HG02884 (cell line): ENCODE measurements around the gene SKIDA1.

ENCODE experiments used
- ATAC-seq: cut with Tn5 transposase; IDR thresholded peaks from one replicate; pipeline ENCODE4 v1.9.1; 2021; ENCODE audit warnings: mild to moderate bottlenecking, moderate library complexity; ENCODE audit not compliant: unreplicated experiment

The SKIDA1 gene

DNA sequence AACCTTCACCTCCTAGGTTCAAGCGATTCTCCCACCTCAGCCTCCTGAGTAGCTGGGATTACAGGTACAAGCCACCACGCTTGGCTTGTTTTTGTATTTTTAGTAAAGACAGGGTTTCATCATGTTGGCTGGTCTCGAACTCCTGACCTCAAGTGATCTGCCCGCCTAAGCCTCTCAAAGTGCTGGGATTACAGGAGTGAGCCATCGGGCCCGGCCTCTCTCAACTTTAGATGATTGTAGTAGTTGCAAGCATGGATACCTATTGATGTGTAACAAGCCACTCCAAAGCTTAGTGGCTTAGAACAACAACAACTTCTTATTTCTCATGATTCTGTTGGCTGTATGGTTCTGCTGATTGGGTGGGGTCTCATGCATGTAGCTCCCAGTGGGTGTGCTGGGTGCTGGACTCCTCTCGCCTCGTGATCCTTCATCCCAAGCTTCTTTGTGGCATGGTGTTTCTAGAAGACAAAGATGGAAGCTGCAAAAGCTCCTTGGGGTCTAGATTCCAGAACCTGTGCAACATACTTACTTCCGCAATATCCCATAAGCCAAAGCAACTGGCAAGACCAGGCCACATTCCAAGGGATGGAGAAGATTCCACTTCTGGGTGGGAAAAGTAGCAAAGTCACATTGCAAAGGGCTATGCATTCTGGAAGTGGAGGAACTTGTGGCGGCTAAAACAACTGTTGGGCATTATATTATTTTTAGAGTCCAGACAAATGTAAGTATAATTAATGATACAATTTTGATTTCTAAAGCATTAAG, 37.9 kb downstream of the SKIDA1 start:
- no peak for ATAC-seq

DNA sequence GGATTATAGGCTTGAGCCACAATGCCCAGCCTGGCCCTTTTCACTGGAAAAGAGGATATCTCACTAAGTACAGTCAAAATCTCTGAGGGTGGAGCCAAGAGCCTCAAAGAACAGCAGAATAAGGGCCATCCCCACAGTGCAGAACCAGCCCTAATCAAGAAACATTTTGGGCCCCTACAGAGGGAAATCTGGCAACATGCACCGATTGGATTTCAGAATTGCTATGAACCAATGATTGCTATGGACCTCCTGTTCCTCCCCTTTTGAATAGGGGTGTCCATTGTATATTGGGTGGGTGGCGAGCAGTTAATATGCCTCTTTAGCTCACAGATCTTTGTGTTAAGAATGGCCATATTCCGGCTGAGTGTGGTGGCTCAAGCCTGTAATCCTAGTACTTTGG, 42.7 kb downstream of the SKIDA1 start:
- ATAC-seq = no peak

DNA sequence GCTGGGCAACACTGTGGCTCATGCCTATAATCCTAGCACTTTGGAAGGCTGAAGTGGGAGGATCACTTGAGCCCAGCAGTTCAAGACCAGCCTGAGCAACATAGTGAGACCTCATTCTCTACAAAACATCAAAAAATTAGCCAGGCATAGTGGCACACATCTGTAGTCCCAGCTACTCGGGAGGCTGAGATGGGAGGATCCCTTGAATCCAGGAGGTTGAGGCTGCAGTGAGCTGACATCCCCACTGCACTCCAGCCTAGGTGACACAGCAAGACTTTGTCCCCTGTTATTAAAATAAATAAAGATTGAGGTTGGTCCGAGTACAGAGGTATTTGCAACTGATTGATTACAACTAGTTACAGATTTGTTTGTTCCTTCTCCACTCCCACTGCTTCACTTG, 44.1 kb downstream of the SKIDA1 start:
- no peak for ATAC-seq

DNA sequence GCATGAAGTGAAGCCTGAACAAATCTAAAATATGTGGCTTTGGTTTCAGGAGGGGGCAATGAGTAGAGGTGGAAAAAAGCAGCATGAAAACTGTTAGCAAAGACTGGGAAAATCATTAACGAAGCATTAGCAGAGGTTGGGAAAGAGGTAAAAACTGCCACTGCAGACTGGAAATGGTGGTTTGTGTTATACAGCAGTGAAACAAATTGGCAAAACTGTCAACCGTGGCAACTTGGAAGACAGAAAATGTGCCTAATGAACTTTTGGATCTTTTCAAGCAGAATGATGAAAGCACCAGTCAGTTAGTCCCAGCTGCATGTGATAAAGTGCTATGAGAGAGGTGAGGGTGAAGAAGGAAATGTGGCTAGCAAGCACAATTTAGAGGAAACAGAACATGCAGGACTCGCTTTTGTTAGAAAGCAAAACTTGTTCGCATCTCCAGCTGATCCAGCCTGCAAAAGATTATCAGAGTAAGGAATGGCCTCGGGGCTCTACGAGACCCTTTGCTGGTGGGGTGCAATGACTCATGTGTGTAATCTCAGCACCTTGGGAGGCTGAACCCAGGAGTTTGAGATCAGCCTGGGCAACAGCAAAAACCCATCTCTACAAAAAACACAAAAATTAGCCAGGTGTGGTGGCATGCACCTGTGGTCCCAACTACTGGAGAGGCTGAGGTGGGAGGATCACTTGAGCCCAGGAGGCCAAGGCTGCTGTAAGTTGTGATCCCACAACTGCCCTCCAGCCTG, 45.7 kb downstream of the SKIDA1 start:
- ATAC-seq = no peak

DNA sequence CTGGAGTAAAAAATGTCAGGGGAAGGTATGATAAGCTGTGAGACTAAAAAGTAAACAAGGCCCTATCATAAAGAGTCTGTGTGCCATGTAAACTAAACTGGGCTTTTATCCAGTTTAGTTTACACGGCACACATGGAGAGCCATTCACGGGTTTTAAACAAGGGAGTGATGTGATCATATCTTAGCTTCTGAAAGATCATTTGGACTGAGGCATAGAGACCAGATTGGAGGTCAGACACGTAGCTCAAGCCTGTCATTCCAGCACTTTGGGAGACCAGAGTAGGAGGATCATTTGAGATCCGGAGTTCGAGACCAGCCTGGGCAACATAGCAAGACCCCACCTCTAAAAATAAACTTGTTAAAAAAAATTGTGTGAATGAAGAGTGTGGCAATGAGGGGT, 50.1 kb downstream of the SKIDA1 start:
- no peak for ATAC-seq

DNA sequence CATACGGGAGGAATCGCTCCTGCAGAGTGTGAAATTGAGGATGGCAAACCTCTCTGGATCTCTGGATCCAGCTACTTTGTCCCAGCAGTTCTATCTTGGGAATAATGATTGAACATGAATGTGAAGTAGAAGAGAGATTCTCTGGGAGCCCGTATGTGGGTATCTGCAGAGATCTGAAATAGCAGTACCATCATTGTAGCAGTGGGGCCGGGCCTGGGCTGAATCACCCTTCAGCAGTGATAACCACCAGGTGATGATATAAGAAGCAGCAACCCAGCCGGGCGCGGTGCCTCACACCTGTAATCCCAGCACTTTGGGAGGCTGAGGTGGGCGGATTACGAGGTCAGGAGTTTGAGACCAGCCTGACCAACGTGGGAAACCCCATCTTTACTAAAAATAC, 51.9 kb downstream of the SKIDA1 start:
- ATAC-seq = no peak

DNA sequence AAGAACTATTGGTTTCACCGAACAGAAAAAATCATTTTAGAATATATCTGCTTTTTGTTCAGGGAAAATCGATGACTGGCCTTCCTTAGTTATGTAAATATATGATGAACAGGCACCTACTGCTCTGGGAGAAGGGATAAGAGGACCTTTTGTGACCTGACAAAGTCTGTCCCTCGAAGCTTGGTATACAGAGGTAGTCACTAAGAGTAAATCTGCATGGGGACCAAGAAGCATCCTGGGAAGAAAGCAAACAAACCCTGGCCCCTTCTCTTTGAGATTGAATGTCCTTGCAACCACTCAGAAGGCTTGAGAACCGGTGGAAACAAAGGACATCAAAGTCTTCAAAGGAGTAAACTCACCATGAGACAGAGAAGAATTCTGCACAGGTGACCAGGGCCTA, 52.3 kb downstream of the SKIDA1 start:
- no peak for ATAC-seq

DNA sequence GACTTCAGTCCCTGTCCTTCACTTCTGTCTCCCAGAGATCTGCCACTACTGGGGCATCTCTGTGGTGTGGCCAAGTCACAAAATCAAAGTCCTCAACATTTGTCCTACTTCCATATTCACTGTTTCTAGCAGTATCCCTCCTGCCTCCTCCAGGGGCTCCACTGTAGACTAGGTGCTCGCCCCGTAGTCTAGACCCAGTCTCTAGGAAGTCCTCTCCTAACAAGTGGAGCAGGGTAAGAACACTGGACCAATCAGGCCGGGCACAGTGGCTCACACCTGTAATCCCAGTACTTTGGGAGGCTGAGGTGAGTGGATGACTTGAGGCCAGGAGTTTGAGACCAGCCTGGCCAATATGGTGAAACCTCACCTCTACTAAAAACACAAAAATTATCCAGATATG, 57.4 kb downstream of the SKIDA1 start:
- no peak for ATAC-seq

DNA sequence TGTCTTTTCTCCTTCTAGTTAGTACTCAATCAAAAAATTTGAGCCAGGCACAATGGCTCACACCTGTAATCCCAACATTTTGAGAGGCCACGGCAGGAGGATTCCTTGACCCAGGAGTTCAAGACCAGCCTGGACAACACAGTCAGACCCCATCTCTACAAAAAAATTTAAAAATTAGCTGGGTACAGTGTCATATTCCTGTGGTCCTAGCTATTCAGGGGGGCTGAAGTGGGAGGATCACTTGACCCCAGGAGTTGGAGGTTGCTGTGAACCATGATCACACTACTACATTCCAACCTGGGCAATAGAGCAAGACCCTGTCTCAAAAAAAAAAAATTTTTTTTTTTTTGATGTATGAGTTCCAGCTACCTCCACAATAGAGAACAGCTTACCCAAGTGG, 57.8 kb downstream of the SKIDA1 start:
- no peak for ATAC-seq

DNA sequence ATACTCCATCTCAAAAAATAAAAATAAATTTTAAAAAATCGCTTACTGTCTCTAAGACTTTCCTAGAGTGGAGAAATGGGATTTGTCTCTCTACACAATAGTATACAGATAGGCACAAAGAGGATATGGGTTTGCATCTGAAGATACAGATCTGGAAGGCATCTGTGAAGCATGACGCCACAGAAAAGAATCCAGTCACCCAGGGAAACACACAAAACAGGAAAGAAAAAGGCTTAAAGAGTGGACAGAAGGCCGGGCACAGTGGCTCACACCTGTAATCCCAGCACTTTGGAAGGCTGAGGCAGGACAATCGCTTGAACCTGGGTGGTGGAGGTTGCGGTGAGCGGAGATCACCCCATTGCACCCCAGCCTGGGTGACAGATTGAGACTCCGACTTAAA, 61.3 kb downstream of the SKIDA1 start:
- ATAC-seq = no peak
